HEK293 (cell line): ENCODE data around the gene DLG2.

Source experiments
- CTCF ChIA-PET: fragments of 350-600 bp; formaldehyde crosslinking; extraction: SDS; loops from one replicate; lab custom pipeline; 2021; ENCODE audit warnings: antibody characterized with exemption; lab: Yijun Ruan, JAX
- POLR2A ChIA-PET: fragments of 300-600 bp; formaldehyde crosslinking; extraction: SDS; loops from one replicate; lab custom pipeline; 2020; ENCODE audit warnings: antibody characterized with exemption, inconsistent platforms; lab: Yijun Ruan, JAX
- H3K27ac ChIP-seq: fragments of 200-500 bp; sonication (Bioruptor generic); 2 replicates; pipeline ENCODE4 v1.5.1; 2014; ENCODE audit warnings: low read depth, low read length, control low read depth, inconsistent platforms; ENCODE audit errors: extremely low read depth
- H3K36me3 ChIP-seq, 2 experiments: fragments of 200-500 bp in 1 of 2; sonication (Bioruptor generic) in 1 of 2; 1 replicate in 1 of 2; 2 replicates in 1 of 2; pipeline ENCODE4 v1.5.1; 2014 to 2017; ENCODE audit warnings: inconsistent platforms in 2 of 2, low read length in 2 of 2; ENCODE audit not compliant: control insufficient read depth in 2 of 2, insufficient read depth in 1 of 2
- H3K4me1 ChIP-seq: fragments of 200-500 bp; sonication (Bioruptor generic); 2 replicates; pipeline ENCODE4 v1.5.1; 2014; ENCODE audit warnings: mild to moderate bottlenecking, low read length, inconsistent platforms; ENCODE audit not compliant: control insufficient read depth, insufficient read depth
- H3K4me3 ChIP-seq: 2 replicates; pipeline ENCODE4 v1.5.1; 2011; ENCODE audit warnings: low read depth, mild to moderate bottlenecking, control low read depth, low read length, moderate library complexity
- H3K9me3 ChIP-seq: fragments of 200-500 bp; sonication (Bioruptor generic); 2 replicates; pipeline ENCODE4 v1.5.1; 2014; ENCODE audit warnings: low read depth, low read length, inconsistent platforms; ENCODE audit not compliant: control insufficient read depth, insufficient read depth
- CTCF ChIP-seq: fragments of 450-650 bp; formaldehyde crosslinking; IDR thresholded peaks from 2 replicates; pipeline ENCODE4 v1.5.1; 2016; ENCODE audit warnings: missing biosample characterization, missing genetic modification characterization
- EGR2 ChIP-seq: fragments of 450-650 bp; formaldehyde crosslinking; IDR thresholded peaks from 2 replicates; pipeline ENCODE4 v1.5.1; 2016; ENCODE audit warnings: low read depth, missing biosample characterization, missing genetic modification characterization
- GLI4 ChIP-seq: fragments of 450-650 bp; formaldehyde crosslinking; IDR thresholded peaks from 2 replicates; pipeline ENCODE4 v1.5.1; 2016; ENCODE audit warnings: missing biosample characterization, missing genetic modification characterization
- HIC1 ChIP-seq: fragments of 450-650 bp; formaldehyde crosslinking; IDR thresholded peaks from 2 replicates; pipeline ENCODE4 v1.5.1; 2016; ENCODE audit warnings: missing biosample characterization, missing genetic modification characterization
- HOXC10 ChIP-seq: sonication (generic); formaldehyde crosslinking; IDR thresholded peaks from 2 replicates; pipeline ENCODE4 v1.8.1; 2023; ENCODE audit warnings: mild to moderate bottlenecking, missing genetic modification reagents
- KLF10 ChIP-seq: fragments of 450-650 bp; IDR thresholded peaks from 2 replicates; pipeline ENCODE4 v1.5.1; 2018; ENCODE audit warnings: missing biosample characterization, mild to moderate bottlenecking, missing genetic modification characterization
- OSR2 ChIP-seq: fragments of 450-650 bp; formaldehyde crosslinking; IDR thresholded peaks from 2 replicates; pipeline ENCODE4 v1.5.1; 2016; ENCODE audit warnings: missing biosample characterization, missing genetic modification characterization
- PBX3 ChIP-seq: sonication (generic); formaldehyde crosslinking; IDR thresholded peaks from 2 replicates; pipeline ENCODE4 v1.8.1; 2022; ENCODE audit warnings: mild to moderate bottlenecking, moderate library complexity, missing genetic modification reagents
- PRDM6 ChIP-seq: fragments of 450-650 bp; formaldehyde crosslinking; IDR thresholded peaks from 2 replicates; pipeline ENCODE4 v1.5.1; 2017; ENCODE audit warnings: missing biosample characterization, missing genetic modification characterization
- TCF7L2 ChIP-seq: IDR thresholded peaks from 2 replicates; pipeline ENCODE4 v1.6.1; 2011; ENCODE audit warnings: low read depth, mild to moderate bottlenecking, inconsistent platforms, low read length, moderate library complexity, borderline replicate concordance
- ZBTB48 ChIP-seq: fragments of 450-650 bp; formaldehyde crosslinking; IDR thresholded peaks from 2 replicates; pipeline ENCODE4 v1.5.1; 2016; ENCODE audit warnings: missing biosample characterization, missing genetic modification characterization
- ZEB2 ChIP-seq: fragments of 450-650 bp; formaldehyde crosslinking; IDR thresholded peaks from 2 replicates; pipeline ENCODE4 v1.5.1; 2016; ENCODE audit warnings: missing biosample characterization, missing genetic modification characterization
- ZNF214 ChIP-seq: fragments of 450-650 bp; formaldehyde crosslinking; IDR thresholded peaks from 2 replicates; pipeline ENCODE4 v1.5.1; 2017; ENCODE audit warnings: missing biosample characterization, mild to moderate bottlenecking, missing genetic modification characterization, borderline replicate concordance
- ZNF292 ChIP-seq: fragments of 450-650 bp; formaldehyde crosslinking; IDR thresholded peaks from 2 replicates; pipeline ENCODE4 v1.5.1; 2016; ENCODE audit warnings: low read depth, missing biosample characterization, missing genetic modification characterization, borderline replicate concordance
- ZNF335 ChIP-seq: fragments of 450-650 bp; formaldehyde crosslinking; conservative IDR thresholded peaks from 2 replicates; pipeline ENCODE4 v1.5.1; 2016; ENCODE audit warnings: missing biosample characterization, missing genetic modification characterization
- ZNF341 ChIP-seq: fragments of 450-650 bp; formaldehyde crosslinking; IDR thresholded peaks from 2 replicates; pipeline ENCODE4; 2016; ENCODE audit warnings: low read depth, missing biosample characterization, missing genetic modification characterization
- ZNF433 ChIP-seq: fragments of 450-650 bp; formaldehyde crosslinking; IDR thresholded peaks from 2 replicates; pipeline ENCODE4 v1.5.1; 2016; ENCODE audit warnings: missing biosample characterization, missing genetic modification characterization, low read depth
- ZNF473 ChIP-seq: fragments of 450-650 bp; formaldehyde crosslinking; IDR thresholded peaks from 2 replicates; pipeline ENCODE4 v1.5.1; 2017; ENCODE audit warnings: missing biosample characterization, missing genetic modification characterization
- ZNF544 ChIP-seq: fragments of 450-650 bp; formaldehyde crosslinking; IDR thresholded peaks from 2 replicates; pipeline ENCODE4 v1.5.0; 2017; ENCODE audit warnings: missing biosample characterization, missing genetic modification characterization
- ZNF776 ChIP-seq: fragments of 450-650 bp; formaldehyde crosslinking; IDR thresholded peaks from 2 replicates; pipeline ENCODE4 v1.5.0; 2017; ENCODE audit warnings: missing biosample characterization, missing genetic modification characterization, borderline replicate concordance

DLG2 gene

GRCh38 chr11:84857746-84858145 lies 769.4 kb downstream of the DLG2 start (continued):
- TF ChIP-seq PBX3 (CRISPR knock-in tag) (no peak), ZNF544 (tag by site-specific recombination) (no peak)

GRCh38 chr11:84855508-84856245 lies 771.5 kb downstream of the DLG2 start:
- Histone ChIP-seq H3K36me3 (no peaks in the 10 kb centered on the region), H3K4me3 (no peak overlapping the region), H3K9me3 (no peaks in the 10 kb centered on the region), H3K27ac (no peak overlapping the region), H3K4me1 (no peaks in the 10 kb centered on the region)
- TF ChIP-seq ZEB2 (no peak), KLF10 (tag by site-specific recombination) (no peak), HIC1 (no peak), ZNF473 (tag by site-specific recombination) (no peak), TCF7L2 (no peak), HOXC10 (CRISPR knock-in tag) (no peak), ZNF292 (tag by site-specific recombination) (no peak), ZNF214 (tag by site-specific recombination) (no peak), ZNF341 (tag by site-specific recombination) (no peak), ZNF776 (tag by site-specific recombination) (no peak), PRDM6 (no peak), ZBTB48 (tag by site-specific recombination) (no peak), OSR2 (tag by site-specific recombination) (no peak), GLI4 (tag by site-specific recombination) (no peak), CTCF (tag by site-specific recombination) (no peak), EGR2 (tag by site-specific recombination) (no peak), ZNF335 (tag by site-specific recombination) (no peak), ZNF433 (tag by site-specific recombination) (no peak)
- CTCF ChIA-PET = no interaction called here
- POLR2A ChIA-PET = interaction anchor here (0.6 kb wide), 1 partner anchor 793 kb away, joined by 7 read pairs; no protein-coding TSS in a partner anchor
